K562 (cell line): Measurements from ENCODE around the gene FARSA. TPM values are rescaled to one million over a fixed set of nuclear protein-coding genes. Genes with fewer than 3 reads are reported as not detected.

Experiments
- ELF4 ChIP-seq: fragments of 450-650 bp; formaldehyde crosslinking; IDR thresholded peaks from 2 replicates; pipeline ENCODE4 v1.4.0; 2022; ENCODE audit warnings: missing genetic modification characterization
- ETV1 ChIP-seq: fragments of 450-650 bp; conservative IDR thresholded peaks from 2 replicates; pipeline ENCODE4 v1.6.1; 2016; ENCODE audit warnings: missing genetic modification characterization, control low read depth, low read depth, missing compliant biosample characterization
- MECOM ChIP-seq: fragments of 250-450 bp; sonication (Bioruptor Pico); IDR thresholded peaks from 2 replicates; pipeline ENCODE4 v1.8.0; 2022; ENCODE audit warnings: inconsistent platforms
- RAD21 ChIP-seq, 2 experiments: fragments of 250-450 bp in 1 of 2; fragments of 450-650 bp in 1 of 2; sonication (Bioruptor Pico) in 1 of 2; formaldehyde crosslinking in 1 of 2; IDR thresholded peaks in 1 of 2; conservative IDR thresholded peaks in 1 of 2; 2 replicates each; pipeline versions ENCODE4 v1.4.0 to v1.8.0; 2020 to 2022; ENCODE audit warnings: mild to moderate bottlenecking in 2 of 2, moderate library complexity in 1 of 2
- U2AF1 ChIP-seq: fragments of 200-400 bp; formaldehyde crosslinking; optimal IDR thresholded peaks from 2 replicates; pipeline ENCODE3; 2017; ENCODE audit warnings: mild to moderate bottlenecking, low read depth, low read length, moderate library complexity
- XRCC3 ChIP-seq: fragments of 450-650 bp; IDR thresholded peaks from 2 replicates; pipeline ENCODE4 v1.6.1; 2017; ENCODE audit warnings: mild to moderate bottlenecking, moderate library complexity
- ZFX ChIP-seq: sonication (generic); formaldehyde crosslinking; IDR thresholded peaks from 2 replicates; pipeline ENCODE4 v1.8.0; 2022; ENCODE audit warnings: mild to moderate bottlenecking, missing genetic modification reagents, moderate library complexity
- ZNF184 ChIP-seq: sonication (generic); formaldehyde crosslinking; IDR thresholded peaks from 2 replicates; pipeline ENCODE4 v1.5.0; 2020; ENCODE audit warnings: missing genetic modification reagents
- ZNF384 ChIP-seq: IDR thresholded peaks from 2 replicates; pipeline ENCODE4 v1.6.1; 2012; ENCODE audit warnings: low read depth, low read length, improper control_type of control experiment
- ZNF696 ChIP-seq: fragments of 250-450 bp; sonication (Bioruptor Pico); conservative IDR thresholded peaks from 2 replicates; pipeline ENCODE4 v1.4.0; 2020; ENCODE audit warnings: mild to moderate bottlenecking, moderate library complexity
- polyA plus RNA-seq, 8 experiments: library from polyadenylated mRNA; depleted of rRNA in 4 of 8; stranded (reverse) in 5 of 8; unstranded in 3 of 8; fragments of >200 nt; fragmentation: Nextera tagmentation in 2 of 8; fragmentation: Illumina TruSeq in 1 of 8; extraction: Ambion mirVana in 2 of 8; extraction: Trizol in 1 of 8; gene quantifications; 2 replicates each; pipeline versions ENCODE4 v1.2.1 to v1.2.3, GENCODE V29; 2011 to 2014; ENCODE audit warnings: inconsistent platforms in 1 of 8, missing spikeins in 1 of 8
- total RNA-seq, 7 experiments: library from RNA; depleted of rRNA in 6 of 7; stranded (reverse); fragments of >200 nt in 6 of 7; fragmentation: Illumina TruSeq in 2 of 7; extraction: Trizol in 2 of 7; gene quantifications; 2 replicates each; pipeline versions ENCODE4 v1.2.1 to v1.2.3, GENCODE V29; 2011 to 2021; ENCODE audit warnings: low replicate concordance in 1 of 7
- TF ChIP-seq, protein P1 (sequence below): sonication (generic); formaldehyde crosslinking; IDR thresholded peaks from 2 replicates; pipeline ENCODE4 v1.8.1; 2023; ENCODE audit warnings: mild to moderate bottlenecking, missing genetic modification reagents
- TF ChIP-seq, protein P2 (sequence below): fragments of 450-650 bp; formaldehyde crosslinking; conservative IDR thresholded peaks from 2 replicates; pipeline ENCODE4 v1.4.0; 2022; ENCODE audit warnings: mild to moderate bottlenecking, missing genetic modification characterization
- TF ChIP-seq, protein P3 (sequence below), 2 experiments: fragments of 450-650 bp; formaldehyde crosslinking in 1 of 2; IDR thresholded peaks; 2 replicates each; pipeline versions ENCODE4 v1.4.0 to v1.6.1; 2014 to 2020; ENCODE audit warnings: mild to moderate bottlenecking in 2 of 2, borderline replicate concordance in 1 of 2, low read depth in 1 of 2
- TF ChIP-seq, protein P4 (sequence below): fragments of 450-650 bp; conservative IDR thresholded peaks from 2 replicates; pipeline ENCODE4 v1.6.1; 2016; ENCODE audit warnings: missing genetic modification characterization, low read depth, mild to moderate bottlenecking, missing compliant biosample characterization, moderate library complexity

FARSA gene
- total and polyA plus RNA-seq, 9 of the 15 experiments (the other 6 are each of a cell fraction or from before 2014, with no cell fraction given), result 25.2 to 237 (median 89.6) TPM

DNA sequence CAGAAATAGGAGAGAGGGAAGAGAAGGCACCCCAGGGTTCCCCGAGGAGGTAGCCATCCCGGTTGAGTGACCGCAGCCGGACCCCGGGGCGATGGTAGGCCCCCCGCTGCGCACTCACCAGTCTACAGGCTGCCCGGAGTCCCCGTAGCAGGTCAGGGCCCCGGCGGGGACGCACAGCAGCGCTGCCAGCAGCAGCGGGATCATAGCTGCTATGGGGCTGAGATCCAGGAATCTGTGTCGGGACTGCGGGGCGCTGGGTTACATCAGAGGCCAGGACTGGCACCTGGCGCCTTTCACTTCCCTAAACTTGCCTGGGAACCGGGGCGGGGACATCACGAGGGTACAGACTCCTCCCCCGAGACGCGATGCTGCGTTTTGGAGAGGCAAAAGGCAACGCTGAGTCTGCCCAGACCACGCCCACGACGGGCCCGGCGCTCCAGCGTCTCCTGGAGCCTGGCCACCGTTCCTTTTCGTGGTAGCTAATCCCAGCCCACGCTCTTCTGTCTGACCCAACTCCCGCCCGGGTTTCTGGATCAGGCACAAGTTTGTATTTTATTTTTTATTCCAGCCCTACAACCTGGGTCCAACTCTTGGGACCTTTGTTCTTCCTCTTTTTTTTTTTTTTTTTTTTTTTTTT lies 52.2 kb downstream of the FARSA start, which contains the start of gene DNASE2 (continued):
- TF ChIP-seq, protein P1, sequence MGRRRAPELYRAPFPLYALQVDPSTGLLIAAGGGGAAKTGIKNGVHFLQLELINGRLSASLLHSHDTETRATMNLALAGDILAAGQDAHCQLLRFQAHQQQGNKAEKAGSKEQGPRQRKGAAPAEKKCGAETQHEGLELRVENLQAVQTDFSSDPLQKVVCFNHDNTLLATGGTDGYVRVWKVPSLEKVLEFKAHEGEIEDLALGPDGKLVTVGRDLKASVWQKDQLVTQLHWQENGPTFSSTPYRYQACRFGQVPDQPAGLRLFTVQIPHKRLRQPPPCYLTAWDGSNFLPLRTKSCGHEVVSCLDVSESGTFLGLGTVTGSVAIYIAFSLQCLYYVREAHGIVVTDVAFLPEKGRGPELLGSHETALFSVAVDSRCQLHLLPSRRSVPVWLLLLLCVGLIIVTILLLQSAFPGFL, result no peak; the same call in 1 of the 2 replicates
- TF ChIP-seq ELF4 (CRISPR knock-in tag) (no peak), U2AF1 (no peak), ZNF184 (CRISPR knock-in tag) (no peak), ZFX (CRISPR knock-in tag) (peak; percentile 92), RAD21 (CRISPR knock-in tag; conservative IDR thresholded peaks at IDR 0.05 in 1 of 2, IDR thresholded peaks at IDR 0.05 in 1 of 2) (peak in 1 of 2 experiments; percentile 7; a peak in 1 of 4 replicates), XRCC3 (no peak), ETV1 (tag) (no peak), ZNF384 (peak; percentile 51; the same call in 1 of the 2 replicates), ZNF696 (CRISPR knock-in tag) (no peak), MECOM (no peak)
- TF ChIP-seq, protein P2, sequence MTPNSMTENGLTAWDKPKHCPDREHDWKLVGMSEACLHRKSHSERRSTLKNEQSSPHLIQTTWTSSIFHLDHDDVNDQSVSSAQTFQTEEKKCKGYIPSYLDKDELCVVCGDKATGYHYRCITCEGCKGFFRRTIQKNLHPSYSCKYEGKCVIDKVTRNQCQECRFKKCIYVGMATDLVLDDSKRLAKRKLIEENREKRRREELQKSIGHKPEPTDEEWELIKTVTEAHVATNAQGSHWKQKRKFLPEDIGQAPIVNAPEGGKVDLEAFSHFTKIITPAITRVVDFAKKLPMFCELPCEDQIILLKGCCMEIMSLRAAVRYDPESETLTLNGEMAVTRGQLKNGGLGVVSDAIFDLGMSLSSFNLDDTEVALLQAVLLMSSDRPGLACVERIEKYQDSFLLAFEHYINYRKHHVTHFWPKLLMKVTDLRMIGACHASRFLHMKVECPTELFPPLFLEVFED (CRISPR knock-in tag), result no peak
- TF ChIP-seq, protein P3, sequence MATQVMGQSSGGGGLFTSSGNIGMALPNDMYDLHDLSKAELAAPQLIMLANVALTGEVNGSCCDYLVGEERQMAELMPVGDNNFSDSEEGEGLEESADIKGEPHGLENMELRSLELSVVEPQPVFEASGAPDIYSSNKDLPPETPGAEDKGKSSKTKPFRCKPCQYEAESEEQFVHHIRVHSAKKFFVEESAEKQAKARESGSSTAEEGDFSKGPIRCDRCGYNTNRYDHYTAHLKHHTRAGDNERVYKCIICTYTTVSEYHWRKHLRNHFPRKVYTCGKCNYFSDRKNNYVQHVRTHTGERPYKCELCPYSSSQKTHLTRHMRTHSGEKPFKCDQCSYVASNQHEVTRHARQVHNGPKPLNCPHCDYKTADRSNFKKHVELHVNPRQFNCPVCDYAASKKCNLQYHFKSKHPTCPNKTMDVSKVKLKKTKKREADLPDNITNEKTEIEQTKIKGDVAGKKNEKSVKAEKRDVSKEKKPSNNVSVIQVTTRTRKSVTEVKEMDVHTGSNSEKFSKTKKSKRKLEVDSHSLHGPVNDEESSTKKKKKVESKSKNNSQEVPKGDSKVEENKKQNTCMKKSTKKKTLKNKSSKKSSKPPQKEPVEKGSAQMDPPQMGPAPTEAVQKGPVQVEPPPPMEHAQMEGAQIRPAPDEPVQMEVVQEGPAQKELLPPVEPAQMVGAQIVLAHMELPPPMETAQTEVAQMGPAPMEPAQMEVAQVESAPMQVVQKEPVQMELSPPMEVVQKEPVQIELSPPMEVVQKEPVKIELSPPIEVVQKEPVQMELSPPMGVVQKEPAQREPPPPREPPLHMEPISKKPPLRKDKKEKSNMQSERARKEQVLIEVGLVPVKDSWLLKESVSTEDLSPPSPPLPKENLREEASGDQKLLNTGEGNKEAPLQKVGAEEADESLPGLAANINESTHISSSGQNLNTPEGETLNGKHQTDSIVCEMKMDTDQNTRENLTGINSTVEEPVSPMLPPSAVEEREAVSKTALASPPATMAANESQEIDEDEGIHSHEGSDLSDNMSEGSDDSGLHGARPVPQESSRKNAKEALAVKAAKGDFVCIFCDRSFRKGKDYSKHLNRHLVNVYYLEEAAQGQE (IDR thresholded peaks at IDR 0.05; ENCODE audit: borderline replicate concordance), result peak; percentile 51; the same call in 1 of the 2 replicates
- TF ChIP-seq, protein P3 (CRISPR knock-in tag; IDR thresholded peaks at IDR 0.05; ENCODE audit: low read depth), result 0 out of 2 replicates have a peak, but pooled peaks have one; percentile 22
- TF ChIP-seq, protein P4, sequence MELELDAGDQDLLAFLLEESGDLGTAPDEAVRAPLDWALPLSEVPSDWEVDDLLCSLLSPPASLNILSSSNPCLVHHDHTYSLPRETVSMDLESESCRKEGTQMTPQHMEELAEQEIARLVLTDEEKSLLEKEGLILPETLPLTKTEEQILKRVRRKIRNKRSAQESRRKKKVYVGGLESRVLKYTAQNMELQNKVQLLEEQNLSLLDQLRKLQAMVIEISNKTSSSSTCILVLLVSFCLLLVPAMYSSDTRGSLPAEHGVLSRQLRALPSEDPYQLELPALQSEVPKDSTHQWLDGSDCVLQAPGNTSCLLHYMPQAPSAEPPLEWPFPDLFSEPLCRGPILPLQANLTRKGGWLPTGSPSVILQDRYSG (tag), result no peak
